GM12878 (cell line): ENCODE results near the gene ATP10A. TPM values are rescaled to one million over a fixed set of nuclear protein-coding genes. Genes with fewer than 3 reads are reported as not detected.

Experiments used
- ATAC-seq: fragments of 200-7000 bp; cut with Tn5 transposase; 3 replicates; pipeline ENCODE4 v1.9.1; 2020; ENCODE audit warnings: mild to moderate bottlenecking, moderate library complexity
- BruUV-seq: library from RNA; stranded (reverse); fragments of 400-500 nt; replicated peaks from 2 replicates; lab custom pipeline; 2021; lab: Mats Ljungman, UMichigan
- CTCF ChIA-PET: fragments of 300-600 bp; sonication (Branson Sonifier 250); formaldehyde crosslinking; extraction: SDS; loops from one replicate; lab custom pipeline; 2021; ENCODE audit warnings: inconsistent platforms; lab: Yijun Ruan, JAX
- POLR2A ChIA-PET: fragments of 350-600 bp; formaldehyde crosslinking; extraction: SDS; loops from one replicate; lab custom pipeline; 2021; ENCODE audit warnings: inconsistent platforms; lab: Charles Lee
- RAD21 ChIA-PET: fragments of 300-600 bp; sonication (Branson Sonifier 250); formaldehyde crosslinking; loops from one replicate; lab custom pipeline; 2023; ENCODE audit warnings: antibody characterized with exemption; ENCODE audit not compliant: unreplicated experiment; lab: Charles Lee
- SMC1A ChIA-PET: fragments of 300-600 bp; sonication (Branson Sonifier 250); formaldehyde crosslinking; loops from one replicate; lab custom pipeline; 2023; ENCODE audit not compliant: unreplicated experiment, uncharacterized antibody; lab: Charles Lee
- DNase-seq: peaks from one replicate; pipeline ENCODE4 v3.0.0-alpha.2; 2011; ENCODE audit warnings: low read depth, low spot score
- FAIRE-seq: peaks from 3 replicates; lab custom pipeline; 2011; peaks lifted over from hg19 to GRCh38; lab: Jason Lieb, UNC
- H2AFZ ChIP-seq: 2 replicates; pipeline ENCODE4 v1.6.0; 2011; ENCODE audit warnings: low read depth, low read length, control low read depth; ENCODE audit not compliant: control insufficient read depth
- H3K27ac ChIP-seq: 2 replicates; pipeline ENCODE4 v1.5.1; 2011; ENCODE audit warnings: control low read depth; ENCODE audit not compliant: control insufficient read depth, insufficient read depth
- H3K27me3 ChIP-seq, 2 experiments: replicated peaks in 1 of 2; 2 replicates each; pipeline versions ENCODE4 v1.6.0 to v1.6.1; 2011; ENCODE audit warnings: low read length in 1 of 2; ENCODE audit not compliant: control insufficient read depth in 2 of 2, insufficient read depth in 2 of 2
- H3K36me3 ChIP-seq, 2 experiments: 2 replicates each; pipeline ENCODE4 v1.5.1; 2011; ENCODE audit warnings: low read length in 1 of 2; ENCODE audit not compliant: control insufficient read depth in 2 of 2, insufficient read depth in 2 of 2
- H3K4me1 ChIP-seq: 2 replicates; pipeline ENCODE4 v1.6.1; 2011; ENCODE audit warnings: mild to moderate bottlenecking, low read length, moderate library complexity, mixed read lengths; ENCODE audit not compliant: control insufficient read depth, insufficient read depth
- H3K4me2 ChIP-seq: 2 replicates; pipeline ENCODE4 v1.6.0; 2011; ENCODE audit warnings: control low read depth; ENCODE audit not compliant: control insufficient read depth, insufficient read depth
- H3K4me3 ChIP-seq: fragments of 200-600 bp; sonication (generic); 2 replicates; pipeline ENCODE4 v1.5.1; 2016
- H3K79me2 ChIP-seq: 2 replicates; pipeline ENCODE4 v1.6.0; 2011; ENCODE audit warnings: low read length; ENCODE audit not compliant: control insufficient read depth, insufficient read depth
- H3K9ac ChIP-seq: 2 replicates; pipeline ENCODE4 v1.8.0; 2011; ENCODE audit warnings: low read length, control low read depth, mixed read lengths; ENCODE audit not compliant: control insufficient read depth, insufficient read depth
- H3K9me3 ChIP-seq: replicated peaks from 3 replicates; pipeline ENCODE4 v1.5.1; 2011; ENCODE audit warnings: mild to moderate bottlenecking, low read length; ENCODE audit not compliant: control insufficient read depth, insufficient read depth
- H4K20me1 ChIP-seq: 2 replicates; pipeline ENCODE4 v1.6.0; 2011; ENCODE audit not compliant: control insufficient read depth, insufficient read depth
- BACH1 ChIP-seq: fragments of 450-650 bp; IDR thresholded peaks from 2 replicates; pipeline ENCODE4 v1.6.1; 2017; ENCODE audit warnings: mild to moderate bottlenecking, borderline replicate concordance
- BHLHE40 ChIP-seq, 2 experiments: fragments of 450-650 bp in 1 of 2; IDR thresholded peaks; 2 replicates each; pipeline ENCODE4 v1.6.1; 2011 to 2017; ENCODE audit warnings: low read depth in 2 of 2, borderline replicate concordance in 1 of 2, improper control_type of control experiment in 1 of 2, low read length in 1 of 2, mild to moderate bottlenecking in 1 of 2
- EED ChIP-seq: sonication (generic); IDR thresholded peaks from 2 replicates; pipeline ENCODE4 v1.6.1; 2016; ENCODE audit warnings: antibody characterized with exemption, low read depth
- HDGF ChIP-seq: fragments of 450-650 bp; IDR thresholded peaks from 2 replicates; pipeline ENCODE4 v1.6.1; 2016; ENCODE audit warnings: antibody characterized with exemption
- PRDM15 ChIP-seq: fragments of 450-650 bp; formaldehyde crosslinking; IDR thresholded peaks from 2 replicates; pipeline ENCODE4 v1.4.0; 2020; ENCODE audit warnings: mild to moderate bottlenecking, moderate library complexity
- WGBS: methylation state at CpG from one replicate; pipeline ENCODE4 v1.1.6; 2016; ENCODE audit warnings: low lambda C conversion rate; ENCODE audit not compliant: insufficient replicate concordance, insufficient coverage; ENCODE audit errors: missing lambda C conversion rate; 5-methylcytosine and 5-hydroxymethylcytosine counted together
- in situ Hi-C: fragments of 300-500 bp; cut with MboI; formaldehyde crosslinking; loops from 9 replicates; pipeline ENCODE4 v1.14.3; 2018; ENCODE audit warnings: mixed read lengths
- intact Hi-C: fragments of 100-400 bp; cut with micrococcal nuclease; formaldehyde crosslinking; loops from one replicate; pipeline ENCODE4 v1.14.2; 2022; ENCODE audit not compliant: unreplicated experiment
- polyA plus RNA-seq, 11 experiments: library from polyadenylated mRNA; depleted of rRNA in 4 of 11; unstranded in 6 of 11; stranded (reverse) in 5 of 11; fragments of >200 nt; fragmentation: Nextera tagmentation in 4 of 11; fragmentation: Illumina TruSeq in 1 of 11; extraction: Ambion mirVana in 4 of 11; extraction: Trizol in 1 of 11; gene quantifications; 1 replicate in 1 of 11; 2 replicates in 10 of 11; pipeline versions ENCODE4 v1.2.1 to v1.2.3, GENCODE V29; 2011 to 2016; ENCODE audit warnings: inconsistent platforms in 2 of 11, missing spikeins in 2 of 11, low read depth in 1 of 11
- total RNA-seq, 4 experiments: library from RNA; depleted of rRNA in 3 of 4; stranded (reverse); fragments of >200 nt in 3 of 4; fragmentation: Illumina TruSeq in 1 of 4; extraction: Trizol in 1 of 4; gene quantifications; 2 replicates each; pipeline versions ENCODE4 v1.2.1 to v1.2.3, GENCODE V29; 2013 to 2021

The ATP10A gene
- total and polyA plus RNA-seq, 10 of the 15 experiments (the other 5 are each of a cell fraction or from before 2014, with no cell fraction given) = 0.04 to 1.5 (median 0.31) TPM; not detected in 2

- TF ChIP-seq PRDM15 (CRISPR knock-in tag) = no peak
These were observed 77.5 kb downstream of the ATP10A start (continued) for GRCh38 chr15:25785641-25786025.

GRCh38 chr15:25784876-25785640, 78.1 kb downstream of the ATP10A start:
- ATAC-seq = no peak
- WGBS = 48% methylated on average over 12 of the region's 17 CpGs
- ChIA-PET RAD21 (no interaction called here), POLR2A (no interaction called here), CTCF (no interaction called here), SMC1A (no interaction called here)
- Histone ChIP-seq H3K4me1 (no peaks in the 10 kb centered on the region), H2AFZ (no peak overlapping the region), H3K27ac (no peak overlapping the region), H3K36me3 (no peaks in the 10 kb centered on the region), H3K4me2 (no peak overlapping the region), H3K79me2 (no peaks in the 10 kb centered on the region), H3K27me3 (no peaks in the 10 kb centered on the region), H4K20me1 (no peaks in the 10 kb centered on the region), H3K9ac (no peak overlapping the region), H3K9me3 (no peaks in the 10 kb centered on the region; the same call in 2 of the 3 replicates), H3K4me3 (no peak overlapping the region)
- no peak for TF ChIP-seq BHLHE40 (IDR thresholded peaks at IDR 0.05; ENCODE audit: borderline replicate concordance in 1 of 2, low read depth in 2 of 2, low read length in 1 of 2)
- TF ChIP-seq EED = no peak
- TF ChIP-seq BACH1 = no peak
- no peak for TF ChIP-seq HDGF
- BruUV-seq = no TSS peak
- in situ Hi-C loops (no loop called here), intact Hi-C loops (no loop called here)
- FAIRE-seq = no peak
- DNase-seq = no peak
